GM10248 (cell line): ENCODE results near the gene RCAN2.

Source experiments
- CTCF ChIA-PET: fragments of 300-600 bp; sonication (Branson Sonifier 250); formaldehyde crosslinking; extraction: SDS; loops from one replicate; lab custom pipeline; 2021; ENCODE audit warnings: antibody characterized with exemption; lab: Yijun Ruan, JAX
- POLR2A ChIA-PET: fragments of 350-650 bp; sonication (Branson Sonifier 250); formaldehyde crosslinking; extraction: SDS; loops from one replicate; lab custom pipeline; 2020; ENCODE audit warnings: antibody characterized with exemption; lab: Yijun Ruan, JAX
- DNase-seq: peaks from one replicate; pipeline ENCODE4 v3.0.0; 2012; ENCODE audit errors: extremely low spot score
- CTCF ChIP-seq: IDR thresholded peaks from 2 replicates; pipeline ENCODE4 v1.5.1; 2012; ENCODE audit warnings: mild to moderate bottlenecking, low read depth; ENCODE audit errors: extremely low read depth, missing control alignments, control extremely low read depth

Gene RCAN2

GRCh38 chr6:46221222-46221793 is 269.9 kb downstream of the RCAN2 start:
- peak; percentile 44 for DNase-seq
- ChIA-PET CTCF (interaction anchor here (0.6 to 8.4 kb wide), 39 partner anchors 8 to 291 kb away, joined by 3 to 139 read pairs (median 4); partner anchors contain the start of genes ENPP4 and RCAN2), POLR2A (interaction anchor here (1.0 kb wide), 1 partner anchor 131 kb away, joined by 3 read pairs; no protein-coding TSS in a partner anchor)
- TF ChIP-seq CTCF: peak; percentile 71

DNA sequence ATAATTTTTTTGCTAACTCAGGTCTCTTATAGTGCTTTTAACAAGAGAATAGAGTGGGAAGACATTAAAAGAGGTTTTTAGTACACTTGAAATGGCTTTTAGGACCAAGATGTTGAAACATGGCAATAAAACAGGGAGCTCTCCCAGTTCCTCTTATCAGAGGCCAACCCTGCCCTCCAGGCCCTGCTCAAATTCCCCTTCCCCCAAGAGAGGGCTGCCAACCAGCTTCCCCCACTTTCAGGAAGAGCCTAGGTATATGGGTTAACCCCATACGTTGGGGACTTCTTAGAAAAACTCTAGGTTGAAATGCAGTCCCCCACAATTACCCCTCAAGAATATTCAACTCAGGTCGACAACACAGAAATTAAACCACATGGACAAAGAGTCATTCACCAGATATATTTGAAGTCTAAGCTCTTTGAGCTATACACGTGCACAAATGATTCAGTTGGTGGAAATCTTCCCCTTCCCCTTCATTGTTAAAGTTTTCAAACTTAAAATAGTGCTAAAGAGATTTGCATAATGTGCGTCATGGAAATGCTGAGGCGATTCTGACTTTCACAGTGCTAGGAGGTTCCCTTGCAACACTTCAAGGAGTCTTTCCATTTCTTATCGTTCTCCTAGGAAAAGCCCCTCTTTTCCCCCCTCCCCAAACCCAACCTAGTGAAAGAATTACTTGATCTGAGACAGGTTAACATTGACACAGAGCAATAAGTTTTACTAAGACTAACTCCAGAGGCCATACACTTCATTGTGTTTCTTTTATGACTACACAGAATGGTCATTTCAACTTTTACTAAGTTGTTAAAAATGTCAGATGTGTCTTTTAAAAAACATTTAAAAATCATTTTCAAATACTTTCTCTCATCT is 270.7 kb downstream of the RCAN2 start:
- ChIA-PET POLR2A (interaction anchor here (1.0 kb wide), 1 partner anchor 130 kb away, joined by 3 read pairs; no protein-coding TSS in a partner anchor), CTCF (interaction anchor here (0.6 to 8.4 kb wide), 37 partner anchors 9 to 290 kb away, joined by 3 to 139 read pairs (median 4); partner anchors contain the start of genes ENPP4 and RCAN2)
- TF ChIP-seq CTCF: no peak
- peak; percentile 37 for DNase-seq

GRCh38 chr6:46219661-46220060 is 271.6 kb downstream of the RCAN2 start:
- DNase-seq: no peak
- ChIA-PET CTCF (interaction anchor here (0.8 to 8.4 kb wide), 8 partner anchors 11 to 272 kb away, joined by 3 to 139 read pairs (median 8); partner anchors contain the start of gene RCAN2), POLR2A (no interaction called here)
- no peak for TF ChIP-seq CTCF

DNA sequence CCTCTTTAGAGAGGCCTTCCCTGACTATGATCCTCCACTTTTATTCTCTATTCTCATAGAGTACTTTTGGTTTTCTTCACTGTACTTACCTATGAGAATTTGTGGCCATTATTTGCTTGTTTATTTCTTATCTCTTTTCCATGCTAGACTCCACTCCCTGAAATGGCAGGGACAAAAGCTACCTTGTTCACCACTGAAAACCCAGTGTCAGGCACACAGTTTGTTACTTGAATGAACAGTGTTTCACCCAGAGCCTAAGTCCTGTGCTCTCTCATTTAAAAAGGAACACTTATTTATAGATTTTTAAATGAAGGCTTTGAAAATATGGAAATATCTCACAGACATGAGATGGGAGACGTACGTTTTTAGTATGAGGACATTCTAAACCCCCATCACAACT is 272.8 kb downstream of the RCAN2 start:
- DNase-seq: no peak
- CTCF ChIA-PET: interaction anchor here (0.9 to 8.4 kb wide), 5 partner anchors 17 to 189 kb away, joined by 3 to 139 read pairs (median 5); no protein-coding TSS in a partner anchor
- POLR2A ChIA-PET: no interaction called here
- TF ChIP-seq CTCF: no peak

DNA sequence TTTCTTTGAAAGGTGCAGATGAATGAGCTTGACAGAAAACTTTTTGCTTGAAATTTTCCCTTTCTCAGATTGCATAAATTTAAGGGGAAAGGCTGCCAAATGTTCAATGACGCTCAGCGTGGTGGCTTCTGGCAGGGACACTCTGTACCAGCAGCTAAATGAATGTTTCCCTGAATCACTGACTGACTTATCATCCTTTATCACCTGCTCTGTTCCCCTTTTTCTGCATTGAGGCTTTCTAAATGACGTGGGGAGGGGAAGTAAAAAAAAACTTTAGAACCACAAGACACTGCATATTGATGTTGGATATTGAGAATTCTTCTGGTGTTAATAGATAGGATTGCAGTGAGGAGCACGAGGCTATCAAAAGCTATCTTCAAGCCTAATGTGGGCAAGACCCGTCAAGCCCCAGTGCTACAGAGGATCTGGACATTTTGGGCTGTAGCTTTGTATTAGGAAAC is 273.5 kb downstream of the RCAN2 start:
- DNase-seq: peak; percentile 61
- no peak for TF ChIP-seq CTCF
- ChIA-PET CTCF (interaction anchor here (0.8 to 8.4 kb wide), 10 partner anchors 9 to 631 kb away, joined by 3 to 139 read pairs (median 3); partner anchors contain the start of gene ENPP4), POLR2A (interaction anchor here (0.7 kb wide), 1 partner anchor 1974 kb away, joined by 3 read pairs; no protein-coding TSS in a partner anchor)

GRCh38 chr6:46216879-46217278 is 274.4 kb downstream of the RCAN2 start:
- CTCF ChIA-PET: interaction anchor here (0.9 to 8.4 kb wide), 7 partner anchors 8 to 632 kb away, joined by 3 to 139 read pairs (median 3); partner anchors contain the start of gene ENPP4
- TF ChIP-seq CTCF: no peak
- DNase-seq: no peak
- POLR2A ChIA-PET: no interaction called here
